K562 (cell line): ENCODE measurements around the gene ITSN1. TPM values are rescaled to one million over a fixed set of nuclear protein-coding genes. Genes with fewer than 3 reads are reported as not detected.

Experiments used
- ARID1B ChIP-seq: fragments of 450-650 bp; IDR thresholded peaks from 2 replicates; pipeline ENCODE4 v1.6.1; 2016; ENCODE audit warnings: antibody characterized with exemption, mild to moderate bottlenecking, inconsistent platforms
- CAMTA2 ChIP-seq: fragments of 250-450 bp; sonication (Bioruptor Pico); conservative IDR thresholded peaks from 2 replicates; pipeline ENCODE4 v1.5.1; 2022
- CBFA2T2 ChIP-seq: fragments of 450-650 bp; conservative IDR thresholded peaks from 2 replicates; pipeline ENCODE4 v1.6.1; 2017; ENCODE audit warnings: mild to moderate bottlenecking
- CEBPB ChIP-seq: fragments of 450-650 bp; IDR thresholded peaks from 2 replicates; pipeline ENCODE4 v1.6.1; 2016; ENCODE audit warnings: missing genetic modification characterization, missing compliant biosample characterization
- CHD4 ChIP-seq: fragments of 200-600 bp; sonication (generic); IDR thresholded peaks from 3 replicates; pipeline ENCODE4 v1.6.1; 2012; ENCODE audit warnings: low read depth, mild to moderate bottlenecking, mixed read lengths, low read length, inconsistent platforms; ENCODE audit not compliant: insufficient read depth, insufficient replicate concordance, poor library complexity, severe bottlenecking
- DACH1 ChIP-seq: fragments of 450-650 bp; IDR thresholded peaks from 2 replicates; pipeline ENCODE4 v1.6.1; 2018; ENCODE audit not compliant: partially characterized antibody
- ETV1 ChIP-seq: fragments of 450-650 bp; conservative IDR thresholded peaks from 2 replicates; pipeline ENCODE4 v1.6.1; 2016; ENCODE audit warnings: missing genetic modification characterization, control low read depth, low read depth, missing compliant biosample characterization
- THRA ChIP-seq: fragments of 450-650 bp; IDR thresholded peaks from 2 replicates; pipeline ENCODE4 v1.6.1; 2017; ENCODE audit warnings: mild to moderate bottlenecking, moderate library complexity
- ZNF282 ChIP-seq: sonication (generic); formaldehyde crosslinking; IDR thresholded peaks from 2 replicates; pipeline ENCODE4 v1.8.1; 2023; ENCODE audit warnings: missing genetic modification reagents
- ZNF318 ChIP-seq, 2 experiments: fragments of 450-650 bp; IDR thresholded peaks; 2 replicates each; pipeline ENCODE4 v1.6.1; 2016; ENCODE audit warnings: mild to moderate bottlenecking in 2 of 2, borderline replicate concordance in 1 of 2, low read depth in 1 of 2, moderate library complexity in 1 of 2
- polyA plus RNA-seq, 8 experiments: library from polyadenylated mRNA; depleted of rRNA in 4 of 8; stranded (reverse) in 5 of 8; unstranded in 3 of 8; fragments of >200 nt; fragmentation: Nextera tagmentation in 2 of 8; fragmentation: Illumina TruSeq in 1 of 8; extraction: Ambion mirVana in 2 of 8; extraction: Trizol in 1 of 8; gene quantifications; 2 replicates each; pipeline versions ENCODE4 v1.2.1 to v1.2.3, GENCODE V29; 2011 to 2014; ENCODE audit warnings: inconsistent platforms in 1 of 8, missing spikeins in 1 of 8
- total RNA-seq, 7 experiments: library from RNA; depleted of rRNA in 6 of 7; stranded (reverse); fragments of >200 nt in 6 of 7; fragmentation: Illumina TruSeq in 2 of 7; extraction: Trizol in 2 of 7; gene quantifications; 2 replicates each; pipeline versions ENCODE4 v1.2.1 to v1.2.3, GENCODE V29; 2011 to 2021; ENCODE audit warnings: low replicate concordance in 1 of 7
- TF ChIP-seq, protein P1 (sequence below): fragments of 250-450 bp; sonication (Bioruptor Pico); IDR thresholded peaks from 2 replicates; pipeline ENCODE4 v1.4.0; 2020

Gene ITSN1
- total and polyA plus RNA-seq, 9 of the 15 experiments (the other 6 are each of a cell fraction or from before 2014, with no cell fraction given) = 1.1 to 12.6 (median 4.8) TPM

GRCh38 chr21:33682992-33683627, 40.8 kb downstream of the ITSN1 start (continued):
- TF ChIP-seq, protein P1, sequence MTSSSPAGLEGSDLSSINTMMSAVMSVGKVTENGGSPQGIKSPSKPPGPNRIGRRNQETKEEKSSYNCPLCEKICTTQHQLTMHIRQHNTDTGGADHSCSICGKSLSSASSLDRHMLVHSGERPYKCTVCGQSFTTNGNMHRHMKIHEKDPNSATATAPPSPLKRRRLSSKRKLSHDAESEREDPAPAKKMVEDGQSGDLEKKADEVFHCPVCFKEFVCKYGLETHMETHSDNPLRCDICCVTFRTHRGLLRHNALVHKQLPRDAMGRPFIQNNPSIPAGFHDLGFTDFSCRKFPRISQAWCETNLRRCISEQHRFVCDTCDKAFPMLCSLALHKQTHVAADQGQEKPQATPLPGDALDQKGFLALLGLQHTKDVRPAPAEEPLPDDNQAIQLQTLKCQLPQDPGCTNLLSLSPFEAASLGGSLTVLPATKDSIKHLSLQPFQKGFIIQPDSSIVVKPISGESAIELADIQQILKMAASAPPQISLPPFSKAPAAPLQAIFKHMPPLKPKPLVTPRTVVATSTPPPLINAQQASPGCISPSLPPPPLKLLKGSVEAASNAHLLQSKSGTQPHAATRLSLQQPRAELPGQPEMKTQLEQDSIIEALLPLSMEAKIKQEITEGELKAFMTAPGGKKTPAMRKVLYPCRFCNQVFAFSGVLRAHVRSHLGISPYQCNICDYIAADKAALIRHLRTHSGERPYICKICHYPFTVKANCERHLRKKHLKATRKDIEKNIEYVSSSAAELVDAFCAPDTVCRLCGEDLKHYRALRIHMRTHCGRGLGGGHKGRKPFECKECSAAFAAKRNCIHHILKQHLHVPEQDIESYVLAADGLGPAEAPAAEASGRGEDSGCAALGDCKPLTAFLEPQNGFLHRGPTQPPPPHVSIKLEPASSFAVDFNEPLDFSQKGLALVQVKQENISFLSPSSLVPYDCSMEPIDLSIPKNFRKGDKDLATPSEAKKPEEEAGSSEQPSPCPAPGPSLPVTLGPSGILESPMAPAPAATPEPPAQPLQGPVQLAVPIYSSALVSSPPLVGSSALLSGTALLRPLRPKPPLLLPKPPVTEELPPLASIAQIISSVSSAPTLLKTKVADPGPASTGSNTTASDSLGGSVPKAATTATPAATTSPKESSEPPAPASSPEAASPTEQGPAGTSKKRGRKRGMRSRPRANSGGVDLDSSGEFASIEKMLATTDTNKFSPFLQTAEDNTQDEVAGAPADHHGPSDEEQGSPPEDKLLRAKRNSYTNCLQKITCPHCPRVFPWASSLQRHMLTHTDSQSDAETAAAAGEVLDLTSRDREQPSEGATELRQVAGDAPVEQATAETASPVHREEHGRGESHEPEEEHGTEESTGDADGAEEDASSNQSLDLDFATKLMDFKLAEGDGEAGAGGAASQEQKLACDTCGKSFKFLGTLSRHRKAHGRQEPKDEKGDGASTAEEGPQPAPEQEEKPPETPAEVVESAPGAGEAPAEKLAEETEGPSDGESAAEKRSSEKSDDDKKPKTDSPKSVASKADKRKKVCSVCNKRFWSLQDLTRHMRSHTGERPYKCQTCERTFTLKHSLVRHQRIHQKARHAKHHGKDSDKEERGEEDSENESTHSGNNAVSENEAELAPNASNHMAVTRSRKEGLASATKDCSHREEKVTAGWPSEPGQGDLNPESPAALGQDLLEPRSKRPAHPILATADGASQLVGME (CRISPR knock-in tag) = no peak
- TF ChIP-seq CAMTA2 (CRISPR knock-in tag) (no peak), CEBPB (tag) (peak; percentile 66), ZNF282 (CRISPR knock-in tag) (no peak), CBFA2T2 (peak; percentile 26; the same call in 1 of the 2 replicates), CHD4 (no peak), ARID1B (0 out of 2 replicates have a peak, but pooled peaks have one; percentile 61), ZNF318 (IDR thresholded peaks at IDR 0.05; ENCODE audit: borderline replicate concordance in 1 of 2, low read depth in 1 of 2) (peak in 1 of 2 experiments; percentile 75; a peak in 1 of 4 replicates), THRA (no peak), ETV1 (tag) (no peak), DACH1 (peak; percentile 50)
